ENCODE measurements around the gene MTG2. TPM values are rescaled to one million over a fixed set of nuclear protein-coding genes. Genes with fewer than 3 reads are reported as not detected.

MTG2 gene
- total and polyA plus RNA-seq, 2 experiments from 2014 or later, result 11.3 to 11.7 TPM

- H3K27me3 Mint-ChIP-seq (ENCODE audit: insufficient read depth, low read depth, poor library complexity), result peaks cover 27% of the 10 kb centered on the region
- Histone ChIP-seq H2AFZ (no peak overlapping the region), H3F3A (replicated peaks; ENCODE audit: low read depth) (no peaks in the 10 kb centered on the region), H3K27ac (ENCODE audit: low read depth) (no peak overlapping the region), H3K9me2 (ENCODE audit: insufficient read depth) (no peaks in the 10 kb centered on the region), H3K36me3 (ENCODE audit: insufficient read depth) (no peaks in the 10 kb centered on the region), H3K79me2 (replicated peaks; ENCODE audit: insufficient read depth) (no peaks in the 10 kb centered on the region), H3K4me1 (ENCODE audit: insufficient read depth) (peaks cover 7% of the 10 kb centered on the region), H3K27me3 (ENCODE audit: insufficient read depth) (peaks cover 15% of the 10 kb centered on the region), H3K4me3 (no peak overlapping the region), H4K20me1 (replicated peaks; ENCODE audit: insufficient read depth) (no peaks in the 10 kb centered on the region; the same call in none of the 2 replicates), H3K4me2 (no peak overlapping the region)
- no peak for TF ChIP-seq CREB1 (CRISPR knock-in tag; IDR thresholded peaks at IDR 0.05; ENCODE audit: low read depth)
- TF ChIP-seq, protein P1, sequence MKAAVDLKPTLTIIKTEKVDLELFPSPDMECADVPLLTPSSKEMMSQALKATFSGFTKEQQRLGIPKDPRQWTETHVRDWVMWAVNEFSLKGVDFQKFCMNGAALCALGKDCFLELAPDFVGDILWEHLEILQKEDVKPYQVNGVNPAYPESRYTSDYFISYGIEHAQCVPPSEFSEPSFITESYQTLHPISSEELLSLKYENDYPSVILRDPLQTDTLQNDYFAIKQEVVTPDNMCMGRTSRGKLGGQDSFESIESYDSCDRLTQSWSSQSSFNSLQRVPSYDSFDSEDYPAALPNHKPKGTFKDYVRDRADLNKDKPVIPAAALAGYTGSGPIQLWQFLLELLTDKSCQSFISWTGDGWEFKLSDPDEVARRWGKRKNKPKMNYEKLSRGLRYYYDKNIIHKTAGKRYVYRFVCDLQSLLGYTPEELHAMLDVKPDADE (IDR thresholded peaks at IDR 0.05), result no peak
- H3K9me3 Mint-ChIP-seq, result no peaks in the 10 kb centered on the region
- peaks cover 11% of the 10 kb centered on the region for H3K4me1 Mint-ChIP-seq
- DNase-seq (ENCODE audit: low spot score) (no peak), ATAC-seq (no peak)
- no peaks in the 10 kb centered on the region for H3K36me3 Mint-ChIP-seq (ENCODE audit: low read depth)
- no peak overlapping the region for H3K4me3 Mint-ChIP-seq
- H3K27ac Mint-ChIP-seq, result no peak overlapping the region
These were observed 31.2 kb downstream of the MTG2 start for GRCh38 chr20:62214067-62214466.

- Histone ChIP-seq H2AFZ (no peak overlapping the region), H3K4me2 (no peak overlapping the region), H3K79me2 (replicated peaks; ENCODE audit: insufficient read depth) (no peaks in the 10 kb centered on the region), H3K36me3 (ENCODE audit: insufficient read depth) (no peaks in the 10 kb centered on the region), H3K4me3 (no peak overlapping the region), H3K4me1 (ENCODE audit: insufficient read depth) (peaks cover 7% of the 10 kb centered on the region), H3F3A (replicated peaks; ENCODE audit: low read depth) (no peaks in the 10 kb centered on the region), H3K27ac (ENCODE audit: low read depth) (no peak overlapping the region), H4K20me1 (replicated peaks; ENCODE audit: insufficient read depth) (no peaks in the 10 kb centered on the region; the same call in 1 of the 2 replicates), H3K9me2 (ENCODE audit: insufficient read depth) (no peaks in the 10 kb centered on the region), H3K27me3 (ENCODE audit: insufficient read depth) (peaks cover 21% of the 10 kb centered on the region)
- DNase-seq (ENCODE audit: low spot score) (no peak), ATAC-seq (no peak)
- Mint-ChIP-seq H3K4me1 (peaks cover 8% of the 10 kb centered on the region; the same call in 2 of the 3 replicates), H3K9me3 (no peaks in the 10 kb centered on the region), H3K4me3 (no peak overlapping the region; the same call in 2 of the 3 replicates), H3K27me3 (ENCODE audit: insufficient read depth, low read depth, poor library complexity) (peaks cover 25% of the 10 kb centered on the region), H3K36me3 (ENCODE audit: low read depth) (no peaks in the 10 kb centered on the region), H3K27ac (no peak overlapping the region)
- no peak for TF ChIP-seq ZNF114 (CRISPR knock-in tag; IDR thresholded peaks at IDR 0.05)
- no peak for TF ChIP-seq NANOG (IDR thresholded peaks at IDR 0.05; ENCODE audit: borderline replicate concordance)
- TF ChIP-seq ZNF331 (CRISPR knock-in tag; IDR thresholded peaks at IDR 0.05; ENCODE audit: low read depth), result no peak
- TF ChIP-seq EZH2 (IDR thresholded peaks at IDR 0.05; ENCODE audit: low read depth, unreplicated experiment), result no peak
- TF ChIP-seq, protein P2, sequence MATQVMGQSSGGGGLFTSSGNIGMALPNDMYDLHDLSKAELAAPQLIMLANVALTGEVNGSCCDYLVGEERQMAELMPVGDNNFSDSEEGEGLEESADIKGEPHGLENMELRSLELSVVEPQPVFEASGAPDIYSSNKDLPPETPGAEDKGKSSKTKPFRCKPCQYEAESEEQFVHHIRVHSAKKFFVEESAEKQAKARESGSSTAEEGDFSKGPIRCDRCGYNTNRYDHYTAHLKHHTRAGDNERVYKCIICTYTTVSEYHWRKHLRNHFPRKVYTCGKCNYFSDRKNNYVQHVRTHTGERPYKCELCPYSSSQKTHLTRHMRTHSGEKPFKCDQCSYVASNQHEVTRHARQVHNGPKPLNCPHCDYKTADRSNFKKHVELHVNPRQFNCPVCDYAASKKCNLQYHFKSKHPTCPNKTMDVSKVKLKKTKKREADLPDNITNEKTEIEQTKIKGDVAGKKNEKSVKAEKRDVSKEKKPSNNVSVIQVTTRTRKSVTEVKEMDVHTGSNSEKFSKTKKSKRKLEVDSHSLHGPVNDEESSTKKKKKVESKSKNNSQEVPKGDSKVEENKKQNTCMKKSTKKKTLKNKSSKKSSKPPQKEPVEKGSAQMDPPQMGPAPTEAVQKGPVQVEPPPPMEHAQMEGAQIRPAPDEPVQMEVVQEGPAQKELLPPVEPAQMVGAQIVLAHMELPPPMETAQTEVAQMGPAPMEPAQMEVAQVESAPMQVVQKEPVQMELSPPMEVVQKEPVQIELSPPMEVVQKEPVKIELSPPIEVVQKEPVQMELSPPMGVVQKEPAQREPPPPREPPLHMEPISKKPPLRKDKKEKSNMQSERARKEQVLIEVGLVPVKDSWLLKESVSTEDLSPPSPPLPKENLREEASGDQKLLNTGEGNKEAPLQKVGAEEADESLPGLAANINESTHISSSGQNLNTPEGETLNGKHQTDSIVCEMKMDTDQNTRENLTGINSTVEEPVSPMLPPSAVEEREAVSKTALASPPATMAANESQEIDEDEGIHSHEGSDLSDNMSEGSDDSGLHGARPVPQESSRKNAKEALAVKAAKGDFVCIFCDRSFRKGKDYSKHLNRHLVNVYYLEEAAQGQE (IDR thresholded peaks at IDR 0.05; ENCODE audit: unreplicated experiment), result no peak
- TF ChIP-seq, protein P1 (IDR thresholded peaks at IDR 0.05), result no peak
- no peak for TF ChIP-seq CREB1 (CRISPR knock-in tag; IDR thresholded peaks at IDR 0.05; ENCODE audit: low read depth)
- no peak for TF ChIP-seq CTCF (conservative IDR thresholded peaks at IDR 0.05; ENCODE audit: low read depth in 2 of 2)
These were observed 32.5 kb downstream of the MTG2 start for GRCh38 chr20:62215020-62215990.

All from GM23338 (cell line).